GM20000 (cell line): ENCODE measurements around the gene FAXDC2.
A peak's percentile ranks its signal among the peaks of the same experiment; 100 is the strongest.

Experiments
- DNase-seq: peaks from one replicate; pipeline ENCODE4 v3.0.0; 2012; ENCODE audit warnings: low spot score
- TF ChIP-seq, protein P1 (sequence below): IDR thresholded peaks from 2 replicates; pipeline ENCODE4 v1.5.1; 2012; ENCODE audit warnings: mild to moderate bottlenecking, control low read depth; ENCODE audit errors: extremely low read depth, missing control alignments

Gene FAXDC2

DNA sequence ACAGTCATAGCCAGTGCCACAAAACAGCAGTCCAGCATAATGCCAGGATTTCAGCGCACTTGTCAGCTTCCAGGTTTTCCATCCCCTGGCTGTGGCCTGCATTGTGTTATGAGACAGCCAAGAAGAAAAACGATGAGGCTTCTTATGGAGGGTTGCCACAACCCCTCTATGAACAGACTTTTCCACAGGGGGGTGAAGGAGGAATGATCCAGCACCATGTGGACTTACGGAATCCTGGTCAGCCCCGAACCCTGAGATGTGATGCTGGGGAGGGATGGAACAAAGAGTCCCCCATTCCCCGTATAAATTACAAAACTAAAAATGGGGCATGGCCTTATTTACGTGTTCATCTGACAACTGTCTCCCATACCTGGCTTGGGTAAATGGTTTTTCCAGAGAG, 32.6 kb downstream of the FAXDC2 start:
- DNase-seq = no peak
- TF ChIP-seq, protein P1, sequence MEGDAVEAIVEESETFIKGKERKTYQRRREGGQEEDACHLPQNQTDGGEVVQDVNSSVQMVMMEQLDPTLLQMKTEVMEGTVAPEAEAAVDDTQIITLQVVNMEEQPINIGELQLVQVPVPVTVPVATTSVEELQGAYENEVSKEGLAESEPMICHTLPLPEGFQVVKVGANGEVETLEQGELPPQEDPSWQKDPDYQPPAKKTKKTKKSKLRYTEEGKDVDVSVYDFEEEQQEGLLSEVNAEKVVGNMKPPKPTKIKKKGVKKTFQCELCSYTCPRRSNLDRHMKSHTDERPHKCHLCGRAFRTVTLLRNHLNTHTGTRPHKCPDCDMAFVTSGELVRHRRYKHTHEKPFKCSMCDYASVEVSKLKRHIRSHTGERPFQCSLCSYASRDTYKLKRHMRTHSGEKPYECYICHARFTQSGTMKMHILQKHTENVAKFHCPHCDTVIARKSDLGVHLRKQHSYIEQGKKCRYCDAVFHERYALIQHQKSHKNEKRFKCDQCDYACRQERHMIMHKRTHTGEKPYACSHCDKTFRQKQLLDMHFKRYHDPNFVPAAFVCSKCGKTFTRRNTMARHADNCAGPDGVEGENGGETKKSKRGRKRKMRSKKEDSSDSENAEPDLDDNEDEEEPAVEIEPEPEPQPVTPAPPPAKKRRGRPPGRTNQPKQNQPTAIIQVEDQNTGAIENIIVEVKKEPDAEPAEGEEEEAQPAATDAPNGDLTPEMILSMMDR = no peak

DNA sequence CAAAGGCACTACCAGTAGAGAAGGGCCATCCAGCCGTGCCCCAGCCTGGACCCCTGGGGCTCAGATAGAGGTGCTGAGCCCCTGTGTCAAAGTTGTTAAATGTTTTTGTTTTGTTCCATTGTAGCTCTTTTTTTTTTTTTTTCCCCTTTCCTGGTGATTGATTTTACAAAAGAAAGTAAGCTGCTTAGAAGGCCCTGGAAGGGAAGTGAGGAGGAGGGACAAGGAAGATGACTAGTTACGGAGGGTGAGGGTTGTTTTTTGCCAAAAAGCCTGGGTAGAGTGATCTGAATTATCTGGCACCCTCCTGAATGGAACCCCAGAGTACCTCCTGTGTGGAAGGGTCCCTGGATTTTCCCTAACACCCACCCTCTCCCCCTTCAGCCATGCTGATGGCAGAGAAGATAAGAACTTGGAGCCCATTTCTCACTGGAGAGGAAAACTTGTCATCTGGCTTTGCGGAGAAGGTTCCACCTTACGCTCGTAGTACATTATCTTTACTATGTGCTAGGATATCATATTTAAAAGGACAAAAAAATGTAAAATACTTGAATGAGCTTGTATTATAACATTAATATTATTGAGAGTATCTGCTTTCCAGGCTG, 33.4 kb downstream of the FAXDC2 start:
- no peak for DNase-seq
- TF ChIP-seq, protein P1 = no peak

DNA sequence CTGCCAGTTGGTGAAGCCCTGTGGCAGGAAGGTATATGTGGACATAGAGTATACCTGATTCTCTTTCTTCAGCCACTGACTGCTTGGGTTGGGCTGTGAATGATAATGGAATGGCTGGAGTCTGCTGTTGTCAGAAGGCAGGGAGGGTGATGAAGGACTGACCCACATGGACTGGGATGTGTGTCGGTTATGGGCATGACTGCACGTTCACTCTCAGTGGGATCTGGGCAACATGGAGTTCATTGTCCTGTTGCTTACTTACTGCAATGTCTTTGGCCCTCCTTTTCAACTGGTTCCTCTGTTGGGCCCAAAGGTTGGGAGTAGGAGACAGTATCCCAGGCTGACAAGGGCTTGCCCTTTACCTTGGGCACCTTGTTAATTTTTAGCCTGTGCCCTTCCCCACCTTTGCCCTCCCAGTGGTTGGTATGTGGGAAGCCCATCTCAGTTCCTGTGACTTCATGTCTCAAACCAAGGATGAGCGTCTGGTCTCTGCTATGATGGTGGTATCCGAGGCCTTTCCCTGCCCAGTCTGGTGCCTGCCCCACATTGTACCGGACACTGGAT, 34.6 kb downstream of the FAXDC2 start:
- DNase-seq = no peak
- TF ChIP-seq, protein P1 = no peak

DNA sequence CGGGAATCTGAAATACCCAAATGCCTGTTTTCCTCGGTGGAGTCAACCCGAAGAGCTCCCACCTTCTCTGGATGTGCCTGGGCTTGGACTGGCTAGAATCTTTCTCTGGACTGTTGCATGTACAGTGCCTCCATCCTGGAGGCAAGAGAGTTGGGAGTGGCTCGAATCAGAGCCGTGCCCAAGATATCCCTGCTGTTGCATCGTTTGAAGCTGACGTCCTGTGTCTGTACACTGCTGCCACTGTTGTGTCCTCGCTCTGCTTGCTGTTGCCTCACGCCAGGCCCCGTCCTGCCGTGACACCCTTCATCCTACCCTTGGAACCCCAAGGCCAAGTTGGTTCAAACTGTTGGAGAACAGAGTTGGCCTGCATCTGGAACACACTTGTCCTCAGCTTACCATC, 35.4 kb downstream of the FAXDC2 start:
- TF ChIP-seq, protein P1 = no peak

DNA sequence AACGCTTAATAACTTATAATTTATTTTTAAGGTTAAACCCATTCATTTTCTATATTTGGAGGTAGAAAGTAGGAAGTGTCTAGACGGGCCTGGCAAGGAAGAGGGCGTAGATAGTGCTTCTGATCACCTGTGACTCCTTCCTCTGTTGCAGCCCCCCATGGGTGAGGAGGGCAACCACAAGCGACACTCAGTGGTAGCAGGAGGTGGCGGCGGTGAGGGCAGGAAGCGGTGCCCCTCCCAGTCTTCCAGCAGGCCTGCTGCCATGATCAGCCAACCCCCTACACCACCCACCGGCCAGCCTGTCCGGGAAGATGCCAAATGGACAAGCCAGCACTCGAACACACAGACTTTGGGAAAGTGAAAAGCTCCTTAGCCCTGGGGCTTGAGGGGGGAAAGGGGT, 36.7 kb downstream of the FAXDC2 start:
- DNase-seq = no peak
- TF ChIP-seq, protein P1 = no peak

More for the DNA sequence above, 35.4 kb downstream of the FAXDC2 start:
- DNase-seq = no peak

DNA sequence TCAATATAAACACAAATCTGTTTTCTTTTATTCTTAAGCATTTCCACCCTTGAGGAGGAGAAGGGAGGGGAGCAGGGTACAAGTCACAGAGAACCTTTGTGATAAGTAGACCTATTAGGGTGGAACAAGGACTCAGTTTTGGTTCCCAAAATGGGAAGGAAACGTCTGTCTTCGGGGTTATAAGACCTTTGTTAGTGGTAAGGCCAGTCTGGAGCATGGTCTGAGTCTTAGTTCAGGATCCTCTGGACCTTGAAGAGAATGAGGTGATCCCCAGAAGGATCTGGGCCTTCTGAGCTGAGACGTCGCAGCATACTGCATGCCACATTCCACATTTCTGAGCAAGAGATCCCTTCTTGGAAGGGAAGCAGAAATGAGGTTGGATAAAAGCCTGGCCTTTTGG, 37.2 kb downstream of the FAXDC2 start:
- TF ChIP-seq, protein P1 = no peak
- no peak for DNase-seq

DNA sequence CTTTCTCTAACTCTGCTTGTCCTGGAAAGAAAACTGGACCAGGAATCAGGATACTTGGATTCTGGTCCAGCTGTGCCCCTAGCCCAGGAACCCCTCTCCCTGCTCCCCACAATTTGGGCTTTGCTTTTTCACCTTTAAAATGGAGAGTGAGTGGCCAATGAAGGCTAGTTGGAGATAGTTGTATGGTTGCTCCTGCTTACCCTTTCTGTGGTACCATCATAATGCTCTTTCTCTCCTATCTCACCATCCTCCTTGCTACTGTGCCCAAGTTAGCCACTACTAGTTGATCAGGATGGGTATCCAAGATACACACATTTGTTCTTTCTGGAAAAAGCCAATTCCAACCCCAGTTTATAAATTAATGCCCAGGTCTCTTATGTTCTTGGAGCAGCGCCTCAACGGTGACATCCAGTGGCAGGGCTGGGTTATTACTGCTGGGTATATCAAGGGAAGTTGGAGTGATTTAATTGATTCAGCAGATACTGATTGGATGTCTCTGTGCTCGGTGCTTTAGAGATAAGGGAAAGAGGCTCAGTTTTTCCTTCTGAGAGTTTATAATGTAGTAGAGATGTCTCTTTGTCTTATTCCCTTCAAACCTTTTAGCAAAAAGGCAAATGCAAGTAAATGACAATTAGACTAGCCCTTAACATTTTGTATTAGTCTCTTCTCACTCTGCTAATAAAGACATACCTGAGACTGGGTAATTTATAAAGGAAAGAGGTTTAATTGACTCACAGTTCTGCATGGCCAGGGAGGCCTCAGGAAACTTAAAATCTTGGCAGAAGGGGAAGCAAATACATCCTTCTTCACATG, 38.5 kb downstream of the FAXDC2 start:
- peak; percentile 68 for DNase-seq
- TF ChIP-seq, protein P1 = peak; percentile 73
